ENCODE data around the gene PCARE.

- TF ChIP-seq CTCF (IDR thresholded peaks at IDR 0.05; ENCODE audit: low read length), result no peak
- TF ChIP-seq EZH2phosphoT487 (IDR thresholded peaks at IDR 0.05; ENCODE audit: low read length), result no peak
- no peak for TF ChIP-seq EZH2 (optimal IDR thresholded peaks at IDR 0.05; ENCODE audit: low read depth, low read length)
These were observed 58.4 kb downstream of the PCARE start for GRCh38 chr2:29015701-29016470.
